PFSK-1 (cell line): ENCODE results near the gene SLC9A4.

Experiments
- FOXP2 ChIP-seq: optimal IDR thresholded peaks from 2 replicates; pipeline ENCODE3; 2011; ENCODE audit warnings: borderline replicate concordance, control low read depth, inconsistent platforms; ENCODE audit not compliant: insufficient read depth; ENCODE audit errors: extremely low read length, extremely low read depth
- POLR2AphosphoS5 ChIP-seq: IDR thresholded peaks from 2 replicates; pipeline ENCODE4 v1.6.1; 2012; ENCODE audit warnings: low read depth, mild to moderate bottlenecking, control low read depth, low read length, moderate library complexity
- REST ChIP-seq, 2 experiments: IDR thresholded peaks; 2 replicates each; pipeline versions ENCODE4 v1.6.1 to v1.8.0; 2011 to 2012; ENCODE audit warnings: low read depth in 2 of 2, low read length in 2 of 2, control low read depth in 1 of 2, inconsistent platforms in 1 of 2, mild to moderate bottlenecking in 1 of 2, moderate library complexity in 1 of 2; ENCODE audit not compliant: insufficient read depth in 1 of 2
- SIN3A ChIP-seq: IDR thresholded peaks from 2 replicates; pipeline ENCODE4 v1.6.1; 2012; ENCODE audit warnings: mild to moderate bottlenecking, low read length, moderate library complexity, borderline replicate concordance; ENCODE audit not compliant: insufficient read depth
- TAF1 ChIP-seq: IDR thresholded peaks from 2 replicates; pipeline ENCODE4 v1.6.1; 2012; ENCODE audit warnings: low read length, control low read depth, borderline replicate concordance; ENCODE audit not compliant: insufficient read depth

- no peak for TF ChIP-seq SIN3A
- TF ChIP-seq REST (IDR thresholded peaks at IDR 0.05; ENCODE audit: insufficient read depth in 1 of 2, low read depth in 2 of 2, low read length in 2 of 2), result no peak
- TF ChIP-seq POLR2AphosphoS5, result no peak
- TF ChIP-seq TAF1, result no peak
- TF ChIP-seq FOXP2, result no peak
These were observed 40.4 kb downstream of the SLC9A4 start for GRCh38 chr2:102513355-102513939.
